Nephron progenitor cell (in vitro differentiated cells): ENCODE data around the gene SDSL.

Experiments
- DNase-seq: peaks from one replicate; pipeline ENCODE4 v3.0.0; 2021
- H3K27ac Mint-ChIP-seq: 2 replicates; pipeline ENCODE4 v1.8.0; 2021; ENCODE audit warnings: mild to moderate bottlenecking, moderate library complexity, mixed read lengths
- H3K27me3 Mint-ChIP-seq: 2 replicates; pipeline ENCODE4 v1.8.0; 2021; ENCODE audit warnings: mild to moderate bottlenecking, low read depth, mixed read lengths; ENCODE audit not compliant: poor library complexity
- H3K36me3 Mint-ChIP-seq: 2 replicates; pipeline ENCODE4 v1.8.0; 2021; ENCODE audit warnings: low read depth, mixed read lengths
- H3K4me1 Mint-ChIP-seq: 2 replicates; pipeline ENCODE4 v1.8.0; 2021; ENCODE audit warnings: mixed read lengths
- H3K4me3 Mint-ChIP-seq: 2 replicates; pipeline ENCODE4 v1.8.0; 2021; ENCODE audit warnings: mild to moderate bottlenecking, moderate library complexity, mixed read lengths
- H3K9me3 Mint-ChIP-seq: 2 replicates; pipeline ENCODE4 v1.8.0; 2021; ENCODE audit warnings: mild to moderate bottlenecking, moderate library complexity, mixed read lengths
- CTCF ChIP-seq: fragments of 200-600 bp; sonication (generic); IDR thresholded peaks from 2 replicates; pipeline ENCODE4 v1.5.0; 2021; ENCODE audit warnings: antibody characterized with exemption

The SDSL gene

GRCh38 chr12:113474635-113475436 lies 52.7 kb downstream of the SDSL start:
- Mint-ChIP-seq H3K27ac (no peak overlapping the region), H3K4me1 (peaks cover 9% of the 10 kb centered on the region), H3K4me3 (no peak overlapping the region), H3K36me3 (no peaks in the 10 kb centered on the region), H3K9me3 (no peaks in the 10 kb centered on the region), H3K27me3 (peaks cover 100% of the 10 kb centered on the region)
- no peak for DNase-seq
- no peak for TF ChIP-seq CTCF

DNA sequence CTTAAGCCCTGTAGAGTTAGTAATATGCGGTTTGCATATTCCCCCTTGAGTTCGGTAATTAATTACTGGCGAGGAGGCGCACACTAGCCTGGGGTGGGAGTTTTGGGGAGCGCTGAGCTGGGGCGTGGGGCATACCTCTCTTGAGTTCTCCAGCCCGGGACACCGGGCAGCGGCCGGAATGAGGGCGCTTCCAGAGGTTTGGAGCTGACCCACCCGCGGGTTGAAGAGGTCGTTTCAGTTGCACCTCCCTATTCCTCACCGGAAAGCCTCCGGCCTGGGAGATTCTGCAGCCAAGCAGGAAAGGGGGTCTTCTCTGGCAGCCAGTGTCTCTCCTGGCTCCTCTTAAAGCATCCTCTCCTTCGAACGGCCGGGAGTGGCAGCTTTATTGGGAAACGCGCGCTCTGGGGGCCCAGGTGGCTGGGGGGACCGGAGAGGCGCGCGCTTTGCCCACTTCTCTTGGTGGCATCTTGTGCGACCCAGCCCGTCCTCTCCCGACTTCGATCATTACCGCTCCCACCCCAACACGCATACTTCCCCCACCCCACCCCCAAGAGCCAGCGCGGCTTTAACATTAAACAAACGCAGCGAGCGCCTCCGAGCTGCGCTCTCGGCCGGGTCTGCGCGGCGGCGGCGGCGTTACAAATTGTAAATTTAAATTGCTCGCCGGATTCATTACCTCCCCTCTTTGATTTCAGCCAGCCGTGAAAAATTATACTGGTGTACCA lies 53.4 kb downstream of the SDSL start:
- Mint-ChIP-seq H3K4me3 (peak overlapping the region; percentile 32), H3K4me1 (peaks cover 11% of the 10 kb centered on the region), H3K36me3 (no peaks in the 10 kb centered on the region), H3K27me3 (peaks cover 100% of the 10 kb centered on the region), H3K9me3 (no peaks in the 10 kb centered on the region), H3K27ac (no peak overlapping the region)
- TF ChIP-seq CTCF, result no peak
- DNase-seq, result no peak

DNA sequence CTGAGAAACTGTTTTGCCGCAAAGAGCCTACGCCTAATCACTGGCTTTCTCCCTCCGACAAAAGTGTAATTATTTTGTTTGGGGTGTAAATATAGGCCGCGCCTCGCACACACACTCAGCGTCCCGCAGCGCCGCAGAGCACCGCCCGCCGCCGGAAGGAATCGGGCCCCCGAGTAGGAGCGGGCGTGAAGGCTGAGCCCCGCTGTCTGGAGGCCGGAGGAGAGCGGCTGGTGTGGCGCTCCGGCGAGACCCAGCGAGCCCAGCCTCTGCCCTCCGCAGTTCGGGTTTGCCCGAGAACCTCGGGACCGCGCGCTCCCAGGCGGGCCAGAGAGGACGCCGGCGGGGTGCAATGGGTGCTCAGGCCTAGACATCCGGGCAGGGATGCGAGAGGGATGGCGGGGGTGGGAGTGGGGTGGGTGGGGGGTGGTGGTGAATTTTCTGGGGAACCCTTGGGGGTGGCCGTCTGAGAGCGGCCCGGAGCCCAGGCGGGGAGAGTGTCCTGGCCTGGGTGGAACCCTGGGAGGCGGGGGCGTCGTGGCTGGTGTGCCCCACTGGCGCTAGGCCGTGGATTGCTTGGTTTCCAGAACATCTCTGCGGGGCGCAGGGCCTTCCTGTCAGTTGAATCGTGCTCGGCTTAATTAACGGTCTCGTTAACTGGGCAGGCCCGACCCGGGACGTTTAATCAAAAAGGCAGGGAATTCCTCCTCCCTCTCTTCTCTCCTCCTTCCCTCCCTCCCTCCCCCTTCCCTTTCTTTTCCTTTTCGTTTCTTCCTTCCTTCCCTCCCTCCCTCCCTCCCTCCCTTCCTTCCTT lies 54.2 kb downstream of the SDSL start:
- H3K9me3 Mint-ChIP-seq, result no peaks in the 10 kb centered on the region
- H3K27ac Mint-ChIP-seq, result no peak overlapping the region
- peaks cover 11% of the 10 kb centered on the region for H3K4me1 Mint-ChIP-seq
- H3K36me3 Mint-ChIP-seq, result no peaks in the 10 kb centered on the region
- no peak for TF ChIP-seq CTCF
- no peak for DNase-seq
- H3K27me3 Mint-ChIP-seq, result peaks cover 100% of the 10 kb centered on the region
- peak overlapping the region; percentile 32 for H3K4me3 Mint-ChIP-seq

- peaks cover 100% of the 10 kb centered on the region for H3K27me3 Mint-ChIP-seq
- H3K9me3 Mint-ChIP-seq, result no peaks in the 10 kb centered on the region
- peaks cover 11% of the 10 kb centered on the region for H3K4me1 Mint-ChIP-seq
- H3K27ac Mint-ChIP-seq, result no peak overlapping the region
- no peak for DNase-seq
- TF ChIP-seq CTCF, result no peak
- no peak overlapping the region for H3K4me3 Mint-ChIP-seq
- H3K36me3 Mint-ChIP-seq, result no peaks in the 10 kb centered on the region
Measured at GRCh38 chr12:113477171-113477841, 55.1 kb downstream of the SDSL start.

GRCh38 chr12:113477842-113478215 lies 55.6 kb downstream of the SDSL start:
- no peak for DNase-seq
- no peaks in the 10 kb centered on the region for H3K9me3 Mint-ChIP-seq
- H3K4me1 Mint-ChIP-seq, result peaks cover 11% of the 10 kb centered on the region
- H3K27me3 Mint-ChIP-seq, result peaks cover 100% of the 10 kb centered on the region
- TF ChIP-seq CTCF, result no peak
- no peaks in the 10 kb centered on the region for H3K36me3 Mint-ChIP-seq
- no peak overlapping the region for H3K27ac Mint-ChIP-seq
- no peak overlapping the region for H3K4me3 Mint-ChIP-seq
